Calu3 (cell line): ENCODE results near the gene ZNF532. TPM values are rescaled to one million over a fixed set of nuclear protein-coding genes. Genes with fewer than 3 reads are reported as not detected.

ENCODE experiments used
- BruUV-seq: library from RNA; stranded (reverse); fragments of 400-500 nt; replicated peaks from 2 replicates; lab custom pipeline; 2021; lab: Mats Ljungman, UMichigan
- CTCF ChIA-PET: fragments of 300-600 bp; sonication (Branson Sonifier 250); formaldehyde crosslinking; loops from one replicate; lab custom pipeline; 2022; ENCODE audit warnings: antibody characterized with exemption; lab: Charles Lee
- DNase-seq: peaks from one replicate; pipeline ENCODE4 v3.0.0; 2022
- H3K27ac Mint-ChIP-seq: one replicate; pipeline ENCODE4 v1.8.0; 2022; ENCODE audit warnings: mixed read lengths; ENCODE audit not compliant: unreplicated experiment
- H3K27me3 Mint-ChIP-seq: one replicate; pipeline ENCODE4 v1.8.0; 2022; ENCODE audit warnings: mixed read lengths; ENCODE audit not compliant: unreplicated experiment
- H3K36me3 Mint-ChIP-seq: one replicate; pipeline ENCODE4 v1.8.0; 2022; ENCODE audit warnings: mild to moderate bottlenecking, moderate library complexity, mixed read lengths; ENCODE audit not compliant: insufficient read depth, unreplicated experiment
- H3K4me1 Mint-ChIP-seq: one replicate; pipeline ENCODE4 v1.8.0; 2022; ENCODE audit warnings: mild to moderate bottlenecking, low read depth, mixed read lengths; ENCODE audit not compliant: unreplicated experiment
- H3K4me3 Mint-ChIP-seq: one replicate; pipeline ENCODE4 v1.8.0; 2022; ENCODE audit warnings: mild to moderate bottlenecking, low read depth, moderate library complexity, mixed read lengths; ENCODE audit not compliant: unreplicated experiment
- H3K9me3 Mint-ChIP-seq: one replicate; pipeline ENCODE4 v1.8.0; 2022; ENCODE audit warnings: low read depth, mixed read lengths; ENCODE audit not compliant: unreplicated experiment
- intact Hi-C: fragments of 100-400 bp; cut with micrococcal nuclease; formaldehyde crosslinking; loops from one replicate; pipeline ENCODE4 v1.10.0; 2022; ENCODE audit not compliant: unreplicated experiment
- total RNA-seq: library from RNA; stranded (reverse); gene quantifications from 2 replicates; pipeline ENCODE4 v1.2.3, GENCODE V29; 2022
- TF ChIP-seq, protein P1 (sequence below): fragments of 200-600 bp; IDR thresholded peaks from one replicate; pipeline ENCODE4 v1.8.0; 2022; ENCODE audit warnings: antibody characterized with exemption; ENCODE audit not compliant: unreplicated experiment

ZNF532 gene
- total RNA-seq, 1 experiment from 2014 or later = 150 TPM

DNA sequence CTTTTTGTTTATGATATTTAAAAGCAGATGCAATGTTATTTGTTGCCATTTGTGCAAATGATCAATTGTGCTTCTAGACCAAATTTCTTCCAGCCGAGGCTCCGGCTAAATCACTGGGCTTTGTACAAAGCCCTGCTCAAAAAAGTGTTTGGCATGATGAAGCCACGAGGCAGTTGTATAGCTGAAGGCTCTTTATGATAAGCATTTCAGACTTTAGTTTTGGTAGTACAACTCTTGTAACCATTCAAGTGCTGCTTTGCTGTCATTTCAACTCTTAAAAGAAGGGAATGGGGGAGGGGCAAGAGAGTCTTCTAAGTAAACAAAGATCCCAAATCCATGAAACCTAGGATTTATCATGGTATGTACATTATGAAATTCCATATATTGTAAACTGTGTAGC lies 3.3 kb upstream of the ZNF532 start:
- BruUV-seq = no TSS peak
- H3K9me3 Mint-ChIP-seq = no peaks in the 10 kb centered on the region
- H3K36me3 Mint-ChIP-seq = peaks cover 49% of the 10 kb centered on the region
- CTCF ChIA-PET = interaction anchor here (0.7 kb wide), 1 partner anchor 11 kb away, joined by 3 read pairs; no protein-coding TSS in a partner anchor
- TF ChIP-seq, protein P1, sequence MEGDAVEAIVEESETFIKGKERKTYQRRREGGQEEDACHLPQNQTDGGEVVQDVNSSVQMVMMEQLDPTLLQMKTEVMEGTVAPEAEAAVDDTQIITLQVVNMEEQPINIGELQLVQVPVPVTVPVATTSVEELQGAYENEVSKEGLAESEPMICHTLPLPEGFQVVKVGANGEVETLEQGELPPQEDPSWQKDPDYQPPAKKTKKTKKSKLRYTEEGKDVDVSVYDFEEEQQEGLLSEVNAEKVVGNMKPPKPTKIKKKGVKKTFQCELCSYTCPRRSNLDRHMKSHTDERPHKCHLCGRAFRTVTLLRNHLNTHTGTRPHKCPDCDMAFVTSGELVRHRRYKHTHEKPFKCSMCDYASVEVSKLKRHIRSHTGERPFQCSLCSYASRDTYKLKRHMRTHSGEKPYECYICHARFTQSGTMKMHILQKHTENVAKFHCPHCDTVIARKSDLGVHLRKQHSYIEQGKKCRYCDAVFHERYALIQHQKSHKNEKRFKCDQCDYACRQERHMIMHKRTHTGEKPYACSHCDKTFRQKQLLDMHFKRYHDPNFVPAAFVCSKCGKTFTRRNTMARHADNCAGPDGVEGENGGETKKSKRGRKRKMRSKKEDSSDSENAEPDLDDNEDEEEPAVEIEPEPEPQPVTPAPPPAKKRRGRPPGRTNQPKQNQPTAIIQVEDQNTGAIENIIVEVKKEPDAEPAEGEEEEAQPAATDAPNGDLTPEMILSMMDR = no peak
- intact Hi-C loops = loop anchor here (2.0 to 10.0 kb wide), 2 partner anchors 73 to 203 kb away; no protein-coding TSS in a partner anchor
- H3K27me3 Mint-ChIP-seq = no peaks in the 10 kb centered on the region
- H3K4me3 Mint-ChIP-seq = peak overlapping the region; percentile 73
- no peak for DNase-seq
- peak overlapping the region; percentile 98 for H3K27ac Mint-ChIP-seq
- peaks cover 63% of the 10 kb centered on the region for H3K4me1 Mint-ChIP-seq

DNA sequence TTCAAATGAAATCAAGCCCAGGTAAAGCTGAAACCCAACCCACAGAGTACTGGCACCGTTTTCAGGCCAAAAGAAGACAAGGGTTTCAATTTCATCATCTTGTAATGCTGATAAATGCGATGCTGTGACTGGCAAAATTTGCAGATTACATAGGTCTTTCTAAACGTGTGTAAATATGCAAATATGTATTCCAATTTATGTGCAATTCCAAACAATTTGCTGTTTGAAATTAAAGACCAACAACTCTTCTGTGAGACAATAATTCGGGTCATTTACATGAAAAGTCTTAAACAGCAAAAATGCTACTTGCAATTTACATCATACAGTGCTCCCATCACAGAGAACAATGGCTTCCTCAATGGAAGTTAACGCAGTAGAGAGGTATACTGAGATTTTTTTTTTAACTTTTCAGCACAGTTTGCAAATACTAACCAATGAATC lies 2.8 kb upstream of the ZNF532 start:
- peak overlapping the region; percentile 98 for H3K27ac Mint-ChIP-seq
- TF ChIP-seq, protein P1 = no peak
- BruUV-seq = no TSS peak
- peaks cover 52% of the 10 kb centered on the region for H3K36me3 Mint-ChIP-seq
- peak overlapping the region; percentile 73 for H3K4me3 Mint-ChIP-seq
- H3K27me3 Mint-ChIP-seq = no peaks in the 10 kb centered on the region
- CTCF ChIA-PET = interaction anchor here (0.7 kb wide), 1 partner anchor 12 kb away, joined by 3 read pairs; no protein-coding TSS in a partner anchor
- H3K9me3 Mint-ChIP-seq = no peaks in the 10 kb centered on the region
- DNase-seq = no peak
- H3K4me1 Mint-ChIP-seq = peaks cover 68% of the 10 kb centered on the region
- intact Hi-C loops = loop anchor here (2.0 to 10.0 kb wide), 2 partner anchors 73 to 203 kb away; no protein-coding TSS in a partner anchor

DNA sequence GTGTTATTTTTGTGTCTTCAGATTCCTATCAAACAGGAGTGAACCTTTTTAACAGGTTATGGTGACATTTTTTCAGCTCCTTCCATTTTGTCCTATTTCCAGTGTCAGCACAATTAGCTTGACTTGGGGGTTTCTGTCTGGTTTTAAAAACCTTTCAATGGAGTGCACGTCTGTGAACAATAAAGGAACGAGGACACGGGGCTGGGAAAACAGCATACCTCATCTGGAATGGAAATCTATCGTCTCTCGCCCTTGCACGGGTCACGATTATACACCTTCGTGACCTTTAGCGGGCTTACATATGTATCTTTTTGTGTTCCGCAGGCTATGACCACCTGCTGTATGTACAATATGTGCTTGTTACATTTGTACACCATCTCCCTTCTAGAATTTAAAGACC lies 2.3 kb upstream of the ZNF532 start:
- H3K27me3 Mint-ChIP-seq = no peaks in the 10 kb centered on the region
- no TSS peak for BruUV-seq
- peaks cover 55% of the 10 kb centered on the region for H3K36me3 Mint-ChIP-seq
- CTCF ChIA-PET = interaction anchor here (0.7 kb wide), 1 partner anchor 12 kb away, joined by 3 read pairs; no protein-coding TSS in a partner anchor
- intact Hi-C loops = loop anchor here (10.0 kb wide), 1 partner anchor 202 kb away; no protein-coding TSS in a partner anchor
- H3K4me1 Mint-ChIP-seq = peaks cover 73% of the 10 kb centered on the region
- no peaks in the 10 kb centered on the region for H3K9me3 Mint-ChIP-seq
- TF ChIP-seq, protein P1 = no peak
- peak overlapping the region; percentile 98 for H3K27ac Mint-ChIP-seq
- H3K4me3 Mint-ChIP-seq = peak overlapping the region; percentile 73
- no peak for DNase-seq

DNA sequence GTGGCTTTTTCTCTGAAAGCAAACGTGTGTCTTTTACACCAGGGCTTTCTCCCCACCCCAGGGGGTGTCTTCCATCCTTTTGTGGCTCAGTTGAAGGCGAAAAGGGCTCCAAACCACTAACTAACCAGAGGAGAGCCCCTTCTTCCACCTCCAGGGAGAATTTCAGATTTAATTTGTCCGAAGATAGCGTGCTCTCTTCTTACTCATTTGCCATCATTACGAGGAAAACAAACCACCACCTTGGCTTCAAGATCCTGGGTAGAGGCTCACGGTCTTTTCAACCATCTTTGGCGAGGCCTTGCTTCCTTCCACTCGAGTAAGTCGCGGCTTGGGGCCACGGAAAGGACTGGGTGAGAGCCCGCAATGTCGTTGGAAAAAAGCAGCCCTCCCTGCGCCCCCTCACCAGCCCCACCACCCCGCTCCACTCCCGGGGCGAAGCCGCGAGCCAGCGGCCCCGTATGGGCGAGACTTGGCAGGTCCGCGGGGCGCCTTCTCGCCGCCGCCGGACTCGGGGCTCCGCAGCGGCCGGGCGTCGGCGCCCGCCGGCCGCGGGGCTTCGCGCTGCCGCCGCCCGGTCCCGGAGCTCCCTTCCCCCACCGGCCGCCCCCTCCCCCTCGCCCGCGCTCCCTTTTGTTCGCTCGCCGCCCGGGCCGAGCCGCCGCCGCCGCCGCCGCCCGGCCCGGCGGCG lies 1.7 kb upstream of the ZNF532 start:
- TF ChIP-seq, protein P1 = no peak
- H3K27ac Mint-ChIP-seq = peak overlapping the region; percentile 98
- peak overlapping the region; percentile 73 for H3K4me3 Mint-ChIP-seq
- H3K9me3 Mint-ChIP-seq = peaks cover 3% of the 10 kb centered on the region
- H3K4me1 Mint-ChIP-seq = peaks cover 79% of the 10 kb centered on the region
- no peaks in the 10 kb centered on the region for H3K27me3 Mint-ChIP-seq
- intact Hi-C loops = loop anchor here (10.0 kb wide), 1 partner anchor 202 kb away; no protein-coding TSS in a partner anchor
- CTCF ChIA-PET = no interaction called here
- H3K36me3 Mint-ChIP-seq = peaks cover 62% of the 10 kb centered on the region
- no TSS peak for BruUV-seq
- no peak for DNase-seq
